ENCODE measurements around the gene MOB3A.

- TF ChIP-seq CTCF (IDR thresholded peaks at IDR 0.05; ENCODE audit: borderline replicate concordance, extremely low read depth, low read length, poor library complexity, severe bottlenecking) (no peak), EZH2 (IDR thresholded peaks at IDR 0.05; ENCODE audit: borderline replicate concordance, low read depth, low read length, severe bottlenecking) (no peak)
Observed at GRCh38 chr19:2121416-2122051, 25.4 kb upstream of the MOB3A start.

All from DND-41 (cell line).